C1 segment of cervical spinal cord (tissue), 14 donors: ENCODE measurements around the gene TIMM44.
"Not testable (repeated sequence)": the region's sequence is repeated elsewhere in the genome, so short reads cannot be mapped to it uniquely, and the experiment has no call there.

Experiments used
- DNase-seq, 14 donors: peaks; one replicate each; lab custom pipeline; 2025; lab: John Stamatoyannopoulos, UW

TIMM44 gene

GRCh38 chr19:7902796-7903243 lies 40.6 kb downstream of the TIMM44 start:
- no peak for DNase-seq

- no peak for DNase-seq
Measured at GRCh38 chr19:7901337-7901736, 42.1 kb downstream of the TIMM44 start.

GRCh38 chr19:7900931-7901330 lies 42.5 kb downstream of the TIMM44 start:
- DNase-seq: no peak

GRCh38 chr19:7900401-7900870 lies 43.0 kb downstream of the TIMM44 start:
- no peak for DNase-seq

GRCh38 chr19:7899751-7900378 lies 43.6 kb downstream of the TIMM44 start:
- DNase-seq: no peak

- no peak for DNase-seq
Measured at GRCh38 chr19:7898967-7899366, 44.5 kb downstream of the TIMM44 start.

- no peak for DNase-seq
Measured at GRCh38 chr19:7897292-7897691, 46.2 kb downstream of the TIMM44 start.

- no peak for DNase-seq
Measured at GRCh38 chr19:7895565-7895964, 47.9 kb downstream of the TIMM44 start.

GRCh38 chr19:7894612-7895309 lies 48.7 kb downstream of the TIMM44 start:
- no peak for DNase-seq

- not testable (repeated sequence) for DNase-seq
Measured at GRCh38 chr19:7893362-7894101, 49.9 kb downstream of the TIMM44 start.

- DNase-seq: no peak
Measured at GRCh38 chr19:7888826-7889217, 54.6 kb downstream of the TIMM44 start.

GRCh38 chr19:7888145-7888825 lies 55.2 kb downstream of the TIMM44 start, which contains the start of gene LRRC8E:
TSS of gene LRRC8E (plus strand) at chr19:7888510. CDS start at chr19:7895604, 7,094 bp downstream.
- DNase-seq: no peak

- no peak for DNase-seq
Measured at GRCh38 chr19:7887408-7888144, 55.9 kb downstream of the TIMM44 start.

GRCh38 chr19:7885818-7886217 lies 57.6 kb downstream of the TIMM44 start:
- DNase-seq: no peak

- DNase-seq: no peak
Measured at GRCh38 chr19:7883796-7884570, 59.5 kb downstream of the TIMM44 start.

- no peak for DNase-seq
Measured at GRCh38 chr19:7883105-7883504, 60.4 kb downstream of the TIMM44 start.

GRCh38 chr19:7881910-7882309 lies 61.6 kb downstream of the TIMM44 start:
- DNase-seq: no peak

GRCh38 chr19:7879836-7880235 lies 63.6 kb downstream of the TIMM44 start:
- DNase-seq: no peak

- no peak for DNase-seq
Measured at GRCh38 chr19:7879111-7879807, 64.2 kb downstream of the TIMM44 start.
